CD4-positive, alpha-beta T cell (primary cell): ENCODE results near the gene LMBRD1. TPM values are rescaled to one million over a fixed set of nuclear protein-coding genes. Genes with fewer than 3 reads are reported as not detected.

Experiments used
- ATAC-seq: fragments of 200-7000 bp; cut with Tn5 transposase; one replicate; pipeline ENCODE4 v1.10.0; 2022; ENCODE audit warnings: mild to moderate bottlenecking; ENCODE audit not compliant: poor library complexity
- CTCF ChIA-PET: fragments of 350-600 bp; sonication (Branson Sonifier 250); formaldehyde crosslinking; loops from one replicate; lab custom pipeline; 2021; ENCODE audit warnings: antibody characterized with exemption, inconsistent platforms; lab: Charles Lee
- POLR2A ChIA-PET: fragments of 350-600 bp; sonication (Branson Sonifier 250); formaldehyde crosslinking; loops from one replicate; lab custom pipeline; 2021; ENCODE audit warnings: antibody characterized with exemption, inconsistent platforms; lab: Charles Lee
- DNase-seq, 14 experiments: peaks; one replicate each; pipeline ENCODE4 v3.0.0-alpha.2; 2013 to 2020; ENCODE audit warnings: mixed read lengths in 2 of 14
- H3K27ac ChIP-seq, 2 donors: one replicate each; pipeline versions ENCODE4 v1.5.1 to v1.7.0; 2013; ENCODE audit warnings: low read length in 2 of 2, low read depth in 1 of 2, mild to moderate bottlenecking in 1 of 2
- H3K27me3 ChIP-seq, 2 experiments: 1 replicate in 1 of 2; 2 replicates in 1 of 2; pipeline versions ENCODE4 v1.6.1 to v1.7.0; 2013; ENCODE audit warnings: low read length in 2 of 2, control low read depth in 1 of 2, mild to moderate bottlenecking in 1 of 2, moderate library complexity in 1 of 2; ENCODE audit not compliant: insufficient read depth in 2 of 2, control insufficient read depth in 1 of 2
- H3K36me3 ChIP-seq: one replicate; pipeline ENCODE4 v1.6.1; 2013; ENCODE audit warnings: low read length, control low read depth; ENCODE audit not compliant: insufficient read depth
- H3K4me1 ChIP-seq: one replicate; pipeline ENCODE4 v1.6.1; 2013; ENCODE audit warnings: low read length, control low read depth; ENCODE audit not compliant: insufficient read depth
- H3K4me3 ChIP-seq: one replicate; pipeline ENCODE4 v1.5.1; 2013; ENCODE audit warnings: mild to moderate bottlenecking, low read length, moderate library complexity
- H3K9me3 ChIP-seq, 2 experiments: 1 replicate in 1 of 2; 2 replicates in 1 of 2; pipeline versions ENCODE4 v1.6.1 to v1.7.0; 2013; ENCODE audit warnings: low read length in 2 of 2, mild to moderate bottlenecking in 2 of 2, control low read depth in 1 of 2, moderate library complexity in 1 of 2; ENCODE audit not compliant: control insufficient read depth in 1 of 2, insufficient read depth in 1 of 2
- H3K27ac Mint-ChIP-seq: one replicate; pipeline ENCODE4 v1.8.0; 2020; ENCODE audit warnings: mixed read lengths
- H3K27me3 Mint-ChIP-seq: one replicate; pipeline ENCODE4 v1.8.0; 2021; ENCODE audit warnings: mixed read lengths
- H3K36me3 Mint-ChIP-seq: one replicate; pipeline ENCODE4 v1.8.0; 2021; ENCODE audit warnings: low read depth, mixed read lengths
- H3K4me1 Mint-ChIP-seq: one replicate; pipeline ENCODE4 v1.8.0; 2021; ENCODE audit warnings: low read depth, mixed read lengths
- H3K4me3 Mint-ChIP-seq: one replicate; pipeline ENCODE4 v1.8.0; 2020; ENCODE audit warnings: mild to moderate bottlenecking, mixed read lengths
- H3K9me3 Mint-ChIP-seq: one replicate; pipeline ENCODE4 v1.8.0; 2020; ENCODE audit warnings: mixed read lengths
- intact Hi-C, 2 experiments: fragments of 100-400 bp; cut with DNase I in 1 of 2; cut with micrococcal nuclease in 1 of 2; formaldehyde crosslinking; loops; one replicate each; pipeline versions ENCODE4 v1.15.1 to v1.9.0; 2023 to 2025; cut with DNase I, micrococcal nuclease
- total RNA-seq, 174 experiments: library from RNA in 2 of 174; stranded (reverse) in 2 of 174; gene quantifications; one replicate each; pipeline ENCODE4 v1.2.3 and lab custom pipeline; 2021 to 2026
- TF ChIP-seq, protein P1 (sequence below): fragments of 200-600 bp; IDR thresholded peaks from one replicate; pipeline ENCODE4 v1.8.0; 2022; ENCODE audit warnings: antibody characterized with exemption, mild to moderate bottlenecking

LMBRD1 gene
- total RNA-seq, 2 experiments from 2014 or later = 40.3 to 42.0 TPM

DNA sequence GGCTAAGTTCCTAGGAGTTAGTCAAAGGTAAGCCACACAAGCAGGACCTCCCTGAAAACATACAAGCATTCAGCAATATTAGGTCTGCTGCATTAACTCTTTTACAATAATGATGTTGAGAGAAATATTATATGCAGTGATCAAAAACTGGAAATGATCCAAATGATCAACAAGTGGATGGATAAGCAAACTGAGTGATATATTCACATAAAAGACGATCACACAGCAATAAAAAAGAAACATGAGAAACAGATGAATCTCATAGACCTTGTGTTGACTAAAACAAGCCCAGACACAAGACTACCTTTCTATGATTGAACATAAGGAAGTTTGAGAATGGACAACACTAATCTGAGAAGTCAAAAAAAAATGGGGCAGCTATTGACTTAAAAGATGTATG is 39.9 kb downstream of the LMBRD1 start:
- Histone ChIP-seq H3K27ac (no peak overlapping the region), H3K27me3 (no peaks in the 10 kb centered on the region), H3K36me3 (no peaks in the 10 kb centered on the region), H3K9me3 (peaks cover 0 to 4% of the 10 kb centered on the region in 2 experiments), H3K4me3 (no peak overlapping the region), H3K4me1 (no peaks in the 10 kb centered on the region)
- intact Hi-C loops = no loop called here
- H3K4me3 Mint-ChIP-seq = no peak overlapping the region
- peaks cover 77% of the 10 kb centered on the region for H3K36me3 Mint-ChIP-seq
- ATAC-seq = no peak
- H3K4me1 Mint-ChIP-seq = peaks cover 68% of the 10 kb centered on the region
- DNase-seq = no peak
- TF ChIP-seq, protein P1, sequence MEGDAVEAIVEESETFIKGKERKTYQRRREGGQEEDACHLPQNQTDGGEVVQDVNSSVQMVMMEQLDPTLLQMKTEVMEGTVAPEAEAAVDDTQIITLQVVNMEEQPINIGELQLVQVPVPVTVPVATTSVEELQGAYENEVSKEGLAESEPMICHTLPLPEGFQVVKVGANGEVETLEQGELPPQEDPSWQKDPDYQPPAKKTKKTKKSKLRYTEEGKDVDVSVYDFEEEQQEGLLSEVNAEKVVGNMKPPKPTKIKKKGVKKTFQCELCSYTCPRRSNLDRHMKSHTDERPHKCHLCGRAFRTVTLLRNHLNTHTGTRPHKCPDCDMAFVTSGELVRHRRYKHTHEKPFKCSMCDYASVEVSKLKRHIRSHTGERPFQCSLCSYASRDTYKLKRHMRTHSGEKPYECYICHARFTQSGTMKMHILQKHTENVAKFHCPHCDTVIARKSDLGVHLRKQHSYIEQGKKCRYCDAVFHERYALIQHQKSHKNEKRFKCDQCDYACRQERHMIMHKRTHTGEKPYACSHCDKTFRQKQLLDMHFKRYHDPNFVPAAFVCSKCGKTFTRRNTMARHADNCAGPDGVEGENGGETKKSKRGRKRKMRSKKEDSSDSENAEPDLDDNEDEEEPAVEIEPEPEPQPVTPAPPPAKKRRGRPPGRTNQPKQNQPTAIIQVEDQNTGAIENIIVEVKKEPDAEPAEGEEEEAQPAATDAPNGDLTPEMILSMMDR = no peak
- H3K27ac Mint-ChIP-seq = no peak overlapping the region
- ChIA-PET POLR2A (no interaction called here), CTCF (no interaction called here)
- no peaks in the 10 kb centered on the region for H3K9me3 Mint-ChIP-seq
- H3K27me3 Mint-ChIP-seq = no peaks in the 10 kb centered on the region

DNA sequence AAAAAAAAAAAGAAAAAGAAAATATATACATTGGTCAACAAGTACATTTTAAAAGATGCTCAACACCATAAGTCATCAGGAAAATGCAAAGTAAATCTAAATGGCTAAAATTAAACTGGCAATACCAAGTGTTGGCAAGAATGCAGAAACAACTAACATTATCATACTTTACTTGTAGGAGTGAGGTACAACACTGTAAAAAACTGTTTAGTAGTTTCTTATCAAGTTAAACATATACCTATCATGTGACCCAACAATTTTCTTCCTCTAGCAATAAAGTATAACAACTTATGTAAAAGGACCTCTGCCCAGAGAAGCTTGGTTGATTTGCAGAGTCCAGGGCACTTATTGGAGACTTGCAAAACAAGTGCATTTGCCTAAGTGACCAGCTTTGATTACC is 40.4 kb downstream of the LMBRD1 start:
- Histone ChIP-seq H3K4me3 (no peak overlapping the region), H3K27ac (no peak overlapping the region), H3K36me3 (no peaks in the 10 kb centered on the region), H3K4me1 (no peaks in the 10 kb centered on the region), H3K9me3 (peaks cover 0 to 4% of the 10 kb centered on the region in 2 experiments), H3K27me3 (no peaks in the 10 kb centered on the region)
- Mint-ChIP-seq H3K27ac (no peak overlapping the region), H3K27me3 (no peaks in the 10 kb centered on the region), H3K9me3 (no peaks in the 10 kb centered on the region), H3K4me3 (no peak overlapping the region), H3K4me1 (peaks cover 62% of the 10 kb centered on the region), H3K36me3 (peaks cover 77% of the 10 kb centered on the region)
- intact Hi-C loops = no loop called here
- no peak for ATAC-seq
- POLR2A ChIA-PET = no interaction called here
- no peak for DNase-seq
- TF ChIP-seq, protein P1 = no peak
- CTCF ChIA-PET = no interaction called here

DNA sequence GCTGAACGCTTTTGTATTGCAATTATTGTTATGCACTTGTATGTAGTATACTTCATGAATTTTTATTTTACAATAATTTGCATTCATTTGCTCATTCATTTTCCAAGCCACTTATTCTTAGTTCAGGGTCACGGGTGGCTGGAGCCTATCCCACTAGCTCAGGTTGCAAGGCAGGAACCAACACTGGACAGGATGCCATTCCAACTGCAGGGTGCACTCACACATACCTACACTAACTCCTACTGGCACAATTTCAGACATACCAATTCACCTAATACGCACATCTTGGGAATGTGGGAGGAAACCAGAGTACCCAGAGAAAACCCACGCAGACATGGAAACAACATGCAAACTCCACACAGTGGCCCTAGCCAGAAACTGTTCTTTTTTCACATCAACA is 61.8 kb downstream of the LMBRD1 start:
- ATAC-seq (no peak), DNase-seq (no peak)
- Histone ChIP-seq H3K27ac (no peak overlapping the region), H3K27me3 (no peaks in the 10 kb centered on the region), H3K36me3 (peaks cover 6% of the 10 kb centered on the region), H3K4me1 (no peaks in the 10 kb centered on the region), H3K9me3 (no peaks in the 10 kb centered on the region), H3K4me3 (no peak overlapping the region)
- TF ChIP-seq, protein P1 = no peak
- Mint-ChIP-seq H3K27ac (no peak overlapping the region), H3K27me3 (no peaks in the 10 kb centered on the region), H3K4me1 (peaks cover 10% of the 10 kb centered on the region), H3K9me3 (no peaks in the 10 kb centered on the region), H3K36me3 (peaks cover 33% of the 10 kb centered on the region), H3K4me3 (no peak overlapping the region)
- ChIA-PET POLR2A (interaction anchor here (0.6 to 0.7 kb wide), 2 partner anchors 62 to 942 kb away, joined by 4 to 5 read pairs; partner anchors contain the start of gene LMBRD1), CTCF (no interaction called here)
- intact Hi-C loops = loop anchor here in 1 of 2 experiments (10.0 kb wide), 1 partner anchor 130 kb away; the partner anchor contains the start of gene COL19A1
